Measurements from ENCODE around the gene GNPAT.

GNPAT gene

GRCh38 chr1:231260351-231260750, 19.3 kb downstream of the GNPAT start:
- DNase-seq: no peak

- no peak for DNase-seq
Measured at GRCh38 chr1:231264642-231265041, 23.6 kb downstream of the GNPAT start.

GRCh38 chr1:231265379-231265778, 24.4 kb downstream of the GNPAT start:
- DNase-seq: no peak

DNA sequence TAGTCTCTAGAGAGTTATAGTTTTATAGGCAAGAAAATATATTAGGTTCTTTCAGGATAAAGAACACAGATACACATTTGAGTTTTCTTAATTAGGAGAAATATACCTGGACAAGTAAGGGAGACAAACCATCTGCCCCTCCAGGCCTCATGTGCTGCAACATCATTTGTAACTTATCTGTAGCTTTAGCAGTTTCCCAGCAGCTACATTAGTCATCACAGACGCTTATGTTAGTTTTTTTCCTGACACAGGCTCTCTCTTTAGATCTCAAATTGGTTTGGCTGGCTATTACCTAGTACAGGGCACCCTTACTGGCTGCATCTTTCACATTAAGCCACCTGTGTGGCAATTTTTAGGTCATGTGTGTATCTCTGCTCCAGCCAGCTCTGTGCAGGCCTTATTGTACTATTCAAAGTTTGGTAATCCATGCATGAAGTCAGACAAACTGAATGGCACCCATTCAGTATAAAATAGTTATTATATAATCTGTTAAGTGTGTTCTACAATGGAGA, 25.9 kb downstream of the GNPAT start:
- no peak for DNase-seq

DNA sequence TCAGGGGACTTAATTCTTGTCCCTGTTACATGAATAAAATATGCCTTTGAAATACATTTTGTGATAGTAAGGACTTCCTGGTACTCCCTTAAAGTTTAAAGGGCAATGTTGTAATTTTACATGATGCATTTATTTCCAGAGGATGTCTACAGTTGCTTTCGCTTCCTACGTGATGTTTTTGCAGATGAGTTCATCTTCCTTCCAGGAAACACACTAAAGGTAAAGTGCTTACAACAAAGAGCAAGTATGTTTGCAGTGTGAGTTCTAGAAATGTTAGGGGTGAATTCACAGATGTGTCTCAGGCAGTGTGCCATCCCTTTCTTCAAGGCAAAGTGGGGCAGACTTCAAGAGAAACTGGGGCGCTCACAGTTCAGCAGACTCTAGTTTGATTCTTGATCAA, 31.2 kb downstream of the GNPAT start:
- DNase-seq: no peak

- DNase-seq: no peak
Measured at GRCh38 chr1:231272880-231273279, 31.9 kb downstream of the GNPAT start.

DNA sequence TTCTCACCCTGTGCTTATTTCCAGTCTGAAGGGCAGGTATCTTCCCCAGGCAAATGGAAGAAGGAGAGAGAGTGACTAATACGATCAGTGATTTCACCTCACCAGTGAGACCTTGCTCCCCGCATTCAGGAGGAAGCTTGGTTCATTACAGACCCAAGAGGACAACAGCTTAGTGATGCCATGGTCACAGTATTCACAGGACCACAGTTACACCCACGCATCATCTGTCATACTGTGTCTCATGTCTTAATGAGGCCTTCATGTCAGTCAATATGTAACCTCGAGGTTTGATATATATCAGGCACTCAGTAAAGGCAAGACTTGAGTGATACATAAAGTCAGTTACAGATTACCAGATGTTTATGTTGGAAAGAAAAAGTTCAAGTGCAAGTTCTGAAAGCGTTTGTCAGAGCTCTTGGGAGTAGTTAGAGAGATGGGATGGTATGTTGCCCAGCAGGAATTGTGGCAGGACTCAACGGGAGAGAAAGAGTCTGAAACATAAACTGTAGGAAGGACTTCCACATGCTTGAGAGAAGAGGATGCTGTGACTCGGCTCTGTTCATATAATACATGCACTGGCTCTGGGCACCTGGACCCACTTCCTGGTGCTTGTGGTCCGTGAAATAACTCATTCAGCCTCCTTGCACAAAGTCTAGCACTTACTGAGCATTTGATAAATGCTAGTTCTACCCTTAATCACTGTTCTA, 33.3 kb downstream of the GNPAT start:
- DNase-seq: no peak

GRCh38 chr1:231278100-231278790, 37.2 kb downstream of the GNPAT start:
- DNase-seq: no peak

GRCh38 chr1:231279081-231279480, 38.1 kb downstream of the GNPAT start:
- DNase-seq: no peak

GRCh38 chr1:231279683-231280082, 38.7 kb downstream of the GNPAT start:
- DNase-seq: no peak

GRCh38 chr1:231284441-231284840, 43.4 kb downstream of the GNPAT start:
- no peak for DNase-seq

GRCh38 chr1:231286603-231287002, 45.6 kb downstream of the GNPAT start:
- DNase-seq: no peak

- no peak for DNase-seq
Measured at GRCh38 chr1:231295938-231296337, 54.9 kb downstream of the GNPAT start.

DNA sequence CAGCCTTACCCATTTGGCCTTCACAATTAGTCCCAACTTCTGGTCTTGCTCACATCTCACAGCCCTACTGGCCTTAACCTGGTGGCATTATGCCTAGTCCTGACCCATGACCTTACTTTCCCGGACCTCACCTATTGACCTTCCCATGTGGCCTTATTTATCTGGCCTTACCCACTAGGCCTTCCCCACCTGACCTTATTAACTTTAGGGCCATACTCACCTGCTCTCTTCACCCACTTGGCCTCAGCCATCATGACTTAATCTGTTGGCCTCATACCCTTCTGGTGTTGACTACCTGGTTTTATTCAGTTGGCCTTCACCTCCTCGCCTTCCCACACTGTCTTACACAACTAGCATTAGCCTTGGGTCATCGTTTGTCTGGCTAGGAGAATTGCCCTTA, 61.0 kb downstream of the GNPAT start:
- no peak for DNase-seq

DNA sequence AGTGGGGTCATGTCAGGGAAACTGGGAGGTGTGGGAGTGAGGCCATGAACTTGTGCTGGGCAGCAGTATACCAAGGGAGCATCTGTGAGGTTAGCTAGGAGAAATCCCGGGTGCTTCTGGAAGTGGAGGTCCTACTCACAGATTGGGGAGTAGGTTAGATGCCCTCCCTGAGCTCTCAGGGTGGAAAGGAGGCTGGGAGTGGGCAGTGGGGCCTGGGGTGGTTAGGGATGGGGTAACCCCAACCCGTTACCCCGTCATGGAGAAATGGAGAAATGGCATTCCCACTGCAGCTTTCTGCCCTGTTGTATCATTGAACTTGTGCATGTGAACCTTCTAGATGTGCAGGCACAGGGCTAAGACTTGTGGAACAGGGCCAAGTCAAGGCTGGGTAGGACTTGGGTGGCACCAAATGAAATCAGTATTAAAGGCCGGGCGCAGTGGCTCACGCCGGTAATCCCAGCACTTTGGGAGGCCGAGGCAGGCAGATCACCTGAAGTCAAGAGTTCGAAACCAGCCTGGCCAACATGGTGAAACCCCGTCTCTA, 69.5 kb downstream of the GNPAT start:
- DNase-seq: no peak

DNA sequence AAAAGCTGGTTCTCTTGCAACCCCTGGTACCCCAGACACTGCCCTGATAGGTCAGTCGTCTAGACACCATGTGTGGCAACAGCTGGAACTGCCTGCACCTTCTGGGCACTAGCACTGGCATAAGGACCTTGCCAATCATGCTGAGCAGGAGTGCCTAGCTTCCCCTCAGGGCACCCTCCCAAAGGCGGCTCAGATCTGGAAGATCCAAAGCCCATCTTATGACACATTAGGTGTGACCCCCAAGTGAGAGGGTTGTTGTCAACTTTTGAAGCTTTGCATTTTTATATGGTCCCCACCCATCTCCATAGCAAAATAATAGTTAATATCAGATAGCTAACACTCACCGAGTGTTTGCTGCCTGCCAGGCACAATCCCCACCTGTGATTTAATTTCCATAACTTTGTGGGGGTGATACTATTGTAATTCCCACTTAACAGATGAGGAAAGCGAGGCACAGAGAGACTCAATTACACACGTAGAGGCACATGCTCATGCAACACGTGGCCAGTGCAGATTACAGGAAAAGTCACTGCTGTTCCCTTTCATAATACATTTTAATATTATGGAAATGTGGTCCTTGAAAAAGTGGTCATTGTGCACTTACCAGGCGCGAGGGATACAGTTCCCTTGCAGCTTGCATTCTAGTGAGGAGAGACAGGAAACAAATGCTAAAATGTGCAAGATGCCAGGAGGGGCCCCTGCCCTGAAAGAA, 70.9 kb downstream of the GNPAT start:
- DNase-seq: no peak

- no peak for DNase-seq
Measured at GRCh38 chr1:231312432-231312788, 71.4 kb downstream of the GNPAT start.

- DNase-seq: no peak
Measured at GRCh38 chr1:231313661-231314060, 72.6 kb downstream of the GNPAT start.

DNA sequence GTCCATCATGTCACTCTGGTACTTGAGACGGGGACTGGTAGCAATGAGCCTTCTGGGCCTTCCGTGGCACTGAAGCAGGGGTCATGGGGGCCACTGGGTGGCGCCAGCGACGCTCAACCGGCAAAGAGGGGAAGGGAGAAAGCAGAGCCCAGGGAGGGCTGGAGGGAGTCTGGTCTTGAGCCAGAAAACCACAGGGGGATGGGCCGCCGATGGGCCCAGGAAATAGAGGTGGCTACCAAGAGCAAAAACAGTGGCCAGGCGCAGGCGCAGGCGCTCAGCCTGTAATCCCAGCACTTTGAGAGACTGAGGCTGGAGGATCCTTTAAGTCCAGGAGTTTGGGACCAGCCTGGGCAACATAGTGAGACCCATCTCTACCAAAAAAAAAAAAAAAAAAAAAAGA, 74.9 kb downstream of the GNPAT start:
- DNase-seq: peak; percentile 16

GRCh38 chr1:231317306-231318014, 76.4 kb downstream of the GNPAT start:
- DNase-seq: no peak

- no peak for DNase-seq
Measured at GRCh38 chr1:231318015-231318355, 77.0 kb downstream of the GNPAT start.

DNA sequence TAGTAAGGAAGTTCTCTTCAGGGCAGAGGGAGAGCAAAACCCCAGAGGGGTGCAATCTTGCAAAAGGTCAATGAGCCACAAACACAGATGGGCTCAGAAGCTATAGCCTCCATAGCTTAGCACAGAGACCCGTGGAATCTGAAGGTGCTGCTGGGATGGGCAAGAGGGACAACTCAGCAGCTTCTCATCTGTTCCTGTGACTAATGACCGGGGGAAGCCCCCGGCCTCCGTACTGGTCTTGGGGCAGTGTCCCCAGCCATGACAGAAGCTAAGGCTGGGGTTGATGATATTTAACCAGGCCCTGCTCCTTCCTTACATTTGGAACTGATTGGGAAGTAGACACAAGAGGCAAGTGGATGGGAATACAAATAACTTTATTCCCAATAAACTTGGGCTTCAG, 77.6 kb downstream of the GNPAT start:
- no peak for DNase-seq

DNA sequence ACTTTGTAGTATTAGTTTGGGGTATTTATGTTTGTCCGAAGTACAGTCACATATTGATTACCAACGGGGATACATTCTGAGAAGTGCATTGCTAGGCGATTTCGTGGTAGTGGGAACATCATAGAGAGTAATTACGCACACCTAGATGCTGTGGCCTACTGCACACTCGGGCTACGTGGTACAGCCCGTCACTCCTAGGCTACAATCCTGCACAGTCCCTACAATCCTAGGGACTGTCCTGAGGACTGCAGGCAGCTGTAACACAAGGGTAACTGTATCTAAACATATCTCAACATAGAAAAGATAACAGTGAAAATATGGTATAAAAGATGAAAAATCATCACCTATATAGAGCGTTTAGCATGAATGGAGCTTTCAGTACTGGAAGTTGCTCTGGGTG, 78.1 kb downstream of the GNPAT start:
- no peak for DNase-seq
